Ishikawa (cell line): ENCODE results near the gene CEP128.

ENCODE experiments used
- CEBPB ChIP-seq: IDR thresholded peaks from 2 replicates; pipeline ENCODE4 v1.6.1; 2012
- CREB1 ChIP-seq: IDR thresholded peaks from 2 replicates; pipeline ENCODE4 v1.6.1; 2012; ENCODE audit warnings: low read depth
- EGR1 ChIP-seq: IDR thresholded peaks from 2 replicates; pipeline ENCODE4 v1.6.1; 2012
- EP300 ChIP-seq: IDR thresholded peaks from 2 replicates; pipeline ENCODE4 v1.6.1; 2012; ENCODE audit warnings: borderline replicate concordance
- MAX ChIP-seq: IDR thresholded peaks from 2 replicates; pipeline ENCODE4 v1.6.1; 2012
- NFIC ChIP-seq: IDR thresholded peaks from 2 replicates; pipeline ENCODE4 v1.6.1; 2012
- RAD21 ChIP-seq: IDR thresholded peaks from 2 replicates; pipeline ENCODE4 v1.6.1; 2012; ENCODE audit warnings: low read depth
- TAF1 ChIP-seq: IDR thresholded peaks from 2 replicates; pipeline ENCODE4 v1.6.1; 2012; ENCODE audit warnings: low read depth, mild to moderate bottlenecking
- TEAD4 ChIP-seq: IDR thresholded peaks from 2 replicates; pipeline ENCODE4 v1.6.1; 2012
- USF1 ChIP-seq: IDR thresholded peaks from 2 replicates; pipeline ENCODE4 v1.6.1; 2012
- YY1 ChIP-seq: IDR thresholded peaks from 2 replicates; pipeline ENCODE4 v1.6.1; 2012; ENCODE audit warnings: low read depth
- ZBTB7A ChIP-seq: IDR thresholded peaks from 2 replicates; pipeline ENCODE4 v1.6.1; 2012; ENCODE audit warnings: low read depth

- no peak for TF ChIP-seq EP300
- no peak for TF ChIP-seq MAX
- no peak for TF ChIP-seq RAD21
- TF ChIP-seq TEAD4 = no peak
- TF ChIP-seq YY1 = no peak
- TF ChIP-seq CREB1 = no peak
- no peak for TF ChIP-seq CEBPB
- TF ChIP-seq NFIC = no peak
- no peak for TF ChIP-seq TAF1
- no peak for TF ChIP-seq ZBTB7A
- no peak for TF ChIP-seq EGR1
- TF ChIP-seq USF1 = no peak
These were observed 143.3 kb downstream of the CEP128 start for GRCh38 chr14:80798211-80798610.
